ENCODE data around the gene FHIT. TPM values are rescaled to one million over a fixed set of nuclear protein-coding genes. Genes with fewer than 3 reads are reported as not detected.

FHIT gene
- polyA plus RNA-seq, 1 of the 3 experiments (the other 2 are of a cell fraction), result 0.41 TPM

DNA sequence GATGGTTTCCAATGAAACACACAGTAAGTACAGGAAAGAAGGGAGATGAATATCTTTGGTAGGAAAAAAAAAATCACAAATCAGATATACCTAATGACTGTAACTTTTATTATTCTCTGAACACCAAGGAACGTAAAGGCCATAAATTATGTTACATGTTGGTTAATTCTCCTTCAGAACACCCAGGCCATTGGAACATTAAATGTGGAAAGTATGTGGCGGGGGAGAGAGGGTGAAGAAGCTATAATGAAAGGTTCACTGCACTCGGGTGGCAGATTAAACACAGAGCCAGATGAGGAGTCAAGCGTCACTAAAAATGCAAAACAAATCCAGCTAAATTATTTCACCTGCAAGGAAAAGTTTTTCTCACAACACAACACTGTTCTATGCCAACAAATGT lies 193.8 kb downstream of the FHIT start:
- Histone ChIP-seq H3K79me2 (ENCODE audit: insufficient read depth) (no peaks in the 10 kb centered on the region), H3K9ac (no peak overlapping the region), H2AFZ (ENCODE audit: low read depth) (no peak overlapping the region), H3K4me1 (ENCODE audit: control insufficient read depth in 1 of 2, insufficient read depth in 2 of 2, low read depth in 1 of 2, low read length in 1 of 2) (peaks cover 0 to 5% of the 10 kb centered on the region in 2 experiments; a peak in 2 of 4 replicates), H3K4me2 (no peak overlapping the region), H3K27me3 (ENCODE audit: insufficient read depth) (no peaks in the 10 kb centered on the region), H3K4me3 (ENCODE audit: low read depth in 2 of 2, low read length in 1 of 2) (no peak overlapping the region), H3K9me2 (no peaks in the 10 kb centered on the region), H3K36me3 (replicated peaks in 1 of 2; ENCODE audit: control insufficient read depth in 1 of 2, insufficient read depth in 2 of 2, low read length in 1 of 2) (no peaks in the 10 kb centered on the region), H4K20me1 (ENCODE audit: insufficient read depth) (no peaks in the 10 kb centered on the region), H3F3A (replicated peaks; ENCODE audit: insufficient read depth) (no peaks in the 10 kb centered on the region), H3K27ac (ENCODE audit: low read depth in 2 of 2, low read length in 1 of 2) (no peak overlapping the region), H3K9me3 (no peaks in the 10 kb centered on the region)
- no peak for DNase-seq
- WGBS (ENCODE audit: low lambda C conversion rate), result 60% methylated on average over 4 of the region's 4 CpGs
- CTCF ChIA-PET, result no interaction called here
- POLR2A ChIA-PET, result no interaction called here
- TF ChIP-seq RXRA (IDR thresholded peaks at IDR 0.05; ENCODE audit: borderline replicate concordance, low read depth), result no peak
- TF ChIP-seq RAD21 (IDR thresholded peaks at IDR 0.05; ENCODE audit: low read length), result no peak
- TF ChIP-seq SMC3 (IDR thresholded peaks at IDR 0.05; ENCODE audit: low read depth, low read length), result no peak
- TF ChIP-seq, protein P1, sequence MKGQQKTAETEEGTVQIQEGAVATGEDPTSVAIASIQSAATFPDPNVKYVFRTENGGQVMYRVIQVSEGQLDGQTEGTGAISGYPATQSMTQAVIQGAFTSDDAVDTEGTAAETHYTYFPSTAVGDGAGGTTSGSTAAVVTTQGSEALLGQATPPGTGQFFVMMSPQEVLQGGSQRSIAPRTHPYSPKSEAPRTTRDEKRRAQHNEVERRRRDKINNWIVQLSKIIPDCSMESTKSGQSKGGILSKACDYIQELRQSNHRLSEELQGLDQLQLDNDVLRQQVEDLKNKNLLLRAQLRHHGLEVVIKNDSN (IDR thresholded peaks at IDR 0.05; ENCODE audit: borderline replicate concordance, low read depth), result no peak
- no peak for TF ChIP-seq FOXM1 (IDR thresholded peaks at IDR 0.05; ENCODE audit: low read depth)
- TF ChIP-seq, protein P2, sequence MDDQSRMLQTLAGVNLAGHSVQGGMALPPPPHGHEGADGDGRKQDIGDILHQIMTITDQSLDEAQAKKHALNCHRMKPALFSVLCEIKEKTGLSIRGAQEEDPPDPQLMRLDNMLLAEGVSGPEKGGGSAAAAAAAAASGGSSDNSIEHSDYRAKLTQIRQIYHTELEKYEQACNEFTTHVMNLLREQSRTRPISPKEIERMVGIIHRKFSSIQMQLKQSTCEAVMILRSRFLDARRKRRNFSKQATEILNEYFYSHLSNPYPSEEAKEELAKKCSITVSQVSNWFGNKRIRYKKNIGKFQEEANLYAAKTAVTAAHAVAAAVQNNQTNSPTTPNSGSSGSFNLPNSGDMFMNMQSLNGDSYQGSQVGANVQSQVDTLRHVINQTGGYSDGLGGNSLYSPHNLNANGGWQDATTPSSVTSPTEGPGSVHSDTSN (IDR thresholded peaks at IDR 0.05), result no peak
- no peak for TF ChIP-seq FOSL2 (IDR thresholded peaks at IDR 0.05; ENCODE audit: borderline replicate concordance, low read depth)
- TF ChIP-seq NRF1 (IDR thresholded peaks at IDR 0.05; ENCODE audit: low read depth, low read length), result no peak
- TF ChIP-seq EP300 (IDR thresholded peaks at IDR 0.05; ENCODE audit: borderline replicate concordance in 1 of 2, low read depth in 1 of 2, low read length in 1 of 2), result no peak
- no peak for TF ChIP-seq EZH2phosphoT487 (IDR thresholded peaks at IDR 0.05; ENCODE audit: borderline replicate concordance, low read depth)
- no peak for TF ChIP-seq TEAD4 (IDR thresholded peaks at IDR 0.05; ENCODE audit: borderline replicate concordance, insufficient read depth)
- TF ChIP-seq SIN3A (IDR thresholded peaks at IDR 0.05; ENCODE audit: borderline replicate concordance, low read depth, low read length), result no peak
- TF ChIP-seq, protein P3, sequence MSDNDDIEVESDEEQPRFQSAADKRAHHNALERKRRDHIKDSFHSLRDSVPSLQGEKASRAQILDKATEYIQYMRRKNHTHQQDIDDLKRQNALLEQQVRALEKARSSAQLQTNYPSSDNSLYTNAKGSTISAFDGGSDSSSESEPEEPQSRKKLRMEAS (IDR thresholded peaks at IDR 0.05; ENCODE audit: low read depth), result no peak
- TF ChIP-seq TCF12 (IDR thresholded peaks at IDR 0.05), result no peak
- TF ChIP-seq, protein P4, sequence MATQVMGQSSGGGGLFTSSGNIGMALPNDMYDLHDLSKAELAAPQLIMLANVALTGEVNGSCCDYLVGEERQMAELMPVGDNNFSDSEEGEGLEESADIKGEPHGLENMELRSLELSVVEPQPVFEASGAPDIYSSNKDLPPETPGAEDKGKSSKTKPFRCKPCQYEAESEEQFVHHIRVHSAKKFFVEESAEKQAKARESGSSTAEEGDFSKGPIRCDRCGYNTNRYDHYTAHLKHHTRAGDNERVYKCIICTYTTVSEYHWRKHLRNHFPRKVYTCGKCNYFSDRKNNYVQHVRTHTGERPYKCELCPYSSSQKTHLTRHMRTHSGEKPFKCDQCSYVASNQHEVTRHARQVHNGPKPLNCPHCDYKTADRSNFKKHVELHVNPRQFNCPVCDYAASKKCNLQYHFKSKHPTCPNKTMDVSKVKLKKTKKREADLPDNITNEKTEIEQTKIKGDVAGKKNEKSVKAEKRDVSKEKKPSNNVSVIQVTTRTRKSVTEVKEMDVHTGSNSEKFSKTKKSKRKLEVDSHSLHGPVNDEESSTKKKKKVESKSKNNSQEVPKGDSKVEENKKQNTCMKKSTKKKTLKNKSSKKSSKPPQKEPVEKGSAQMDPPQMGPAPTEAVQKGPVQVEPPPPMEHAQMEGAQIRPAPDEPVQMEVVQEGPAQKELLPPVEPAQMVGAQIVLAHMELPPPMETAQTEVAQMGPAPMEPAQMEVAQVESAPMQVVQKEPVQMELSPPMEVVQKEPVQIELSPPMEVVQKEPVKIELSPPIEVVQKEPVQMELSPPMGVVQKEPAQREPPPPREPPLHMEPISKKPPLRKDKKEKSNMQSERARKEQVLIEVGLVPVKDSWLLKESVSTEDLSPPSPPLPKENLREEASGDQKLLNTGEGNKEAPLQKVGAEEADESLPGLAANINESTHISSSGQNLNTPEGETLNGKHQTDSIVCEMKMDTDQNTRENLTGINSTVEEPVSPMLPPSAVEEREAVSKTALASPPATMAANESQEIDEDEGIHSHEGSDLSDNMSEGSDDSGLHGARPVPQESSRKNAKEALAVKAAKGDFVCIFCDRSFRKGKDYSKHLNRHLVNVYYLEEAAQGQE (IDR thresholded peaks at IDR 0.05; ENCODE audit: low read depth, low read length), result no peak
- TF ChIP-seq, protein P5, sequence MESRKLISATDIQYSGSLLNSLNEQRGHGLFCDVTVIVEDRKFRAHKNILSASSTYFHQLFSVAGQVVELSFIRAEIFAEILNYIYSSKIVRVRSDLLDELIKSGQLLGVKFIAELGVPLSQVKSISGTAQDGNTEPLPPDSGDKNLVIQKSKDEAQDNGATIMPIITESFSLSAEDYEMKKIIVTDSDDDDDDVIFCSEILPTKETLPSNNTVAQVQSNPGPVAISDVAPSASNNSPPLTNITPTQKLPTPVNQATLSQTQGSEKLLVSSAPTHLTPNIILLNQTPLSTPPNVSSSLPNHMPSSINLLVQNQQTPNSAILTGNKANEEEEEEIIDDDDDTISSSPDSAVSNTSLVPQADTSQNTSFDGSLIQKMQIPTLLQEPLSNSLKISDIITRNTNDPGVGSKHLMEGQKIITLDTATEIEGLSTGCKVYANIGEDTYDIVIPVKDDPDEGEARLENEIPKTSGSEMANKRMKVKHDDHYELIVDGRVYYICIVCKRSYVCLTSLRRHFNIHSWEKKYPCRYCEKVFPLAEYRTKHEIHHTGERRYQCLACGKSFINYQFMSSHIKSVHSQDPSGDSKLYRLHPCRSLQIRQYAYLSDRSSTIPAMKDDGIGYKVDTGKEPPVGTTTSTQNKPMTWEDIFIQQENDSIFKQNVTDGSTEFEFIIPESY (IDR thresholded peaks at IDR 0.05; ENCODE audit: borderline replicate concordance, low read depth), result no peak
- TF ChIP-seq GABPA (IDR thresholded peaks at IDR 0.05; ENCODE audit: low read depth), result no peak
